Mucosa of stomach (tissue), 1 donor: ENCODE data around the gene SOBP.
A peak's percentile ranks its signal among the peaks of the same experiment; 100 is the strongest.

ENCODE experiments used
- H3K27me3 ChIP-seq: one replicate; pipeline ENCODE4 v1.7.0; 2013; ENCODE audit warnings: mild to moderate bottlenecking, low read length; ENCODE audit not compliant: control insufficient read depth, insufficient read depth
- H3K36me3 ChIP-seq: one replicate; pipeline ENCODE4 v1.7.0; 2013; ENCODE audit warnings: low read length; ENCODE audit not compliant: control insufficient read depth, insufficient read depth
- H3K4me1 ChIP-seq: one replicate; pipeline ENCODE4 v1.7.0; 2013; ENCODE audit warnings: mild to moderate bottlenecking, low read length; ENCODE audit not compliant: control insufficient read depth, insufficient read depth
- H3K4me3 ChIP-seq: one replicate; pipeline ENCODE4 v1.7.0; 2013; ENCODE audit warnings: low read length
- H3K9ac ChIP-seq: one replicate; pipeline ENCODE4 v1.7.0; 2013; ENCODE audit warnings: mild to moderate bottlenecking, low read length, moderate library complexity
- H3K9me3 ChIP-seq: one replicate; pipeline ENCODE4 v1.7.0; 2013; ENCODE audit warnings: mild to moderate bottlenecking, low read length, moderate library complexity; ENCODE audit not compliant: control insufficient read depth
- donor health status: Pancreatic carcinoma.

SOBP gene

DNA sequence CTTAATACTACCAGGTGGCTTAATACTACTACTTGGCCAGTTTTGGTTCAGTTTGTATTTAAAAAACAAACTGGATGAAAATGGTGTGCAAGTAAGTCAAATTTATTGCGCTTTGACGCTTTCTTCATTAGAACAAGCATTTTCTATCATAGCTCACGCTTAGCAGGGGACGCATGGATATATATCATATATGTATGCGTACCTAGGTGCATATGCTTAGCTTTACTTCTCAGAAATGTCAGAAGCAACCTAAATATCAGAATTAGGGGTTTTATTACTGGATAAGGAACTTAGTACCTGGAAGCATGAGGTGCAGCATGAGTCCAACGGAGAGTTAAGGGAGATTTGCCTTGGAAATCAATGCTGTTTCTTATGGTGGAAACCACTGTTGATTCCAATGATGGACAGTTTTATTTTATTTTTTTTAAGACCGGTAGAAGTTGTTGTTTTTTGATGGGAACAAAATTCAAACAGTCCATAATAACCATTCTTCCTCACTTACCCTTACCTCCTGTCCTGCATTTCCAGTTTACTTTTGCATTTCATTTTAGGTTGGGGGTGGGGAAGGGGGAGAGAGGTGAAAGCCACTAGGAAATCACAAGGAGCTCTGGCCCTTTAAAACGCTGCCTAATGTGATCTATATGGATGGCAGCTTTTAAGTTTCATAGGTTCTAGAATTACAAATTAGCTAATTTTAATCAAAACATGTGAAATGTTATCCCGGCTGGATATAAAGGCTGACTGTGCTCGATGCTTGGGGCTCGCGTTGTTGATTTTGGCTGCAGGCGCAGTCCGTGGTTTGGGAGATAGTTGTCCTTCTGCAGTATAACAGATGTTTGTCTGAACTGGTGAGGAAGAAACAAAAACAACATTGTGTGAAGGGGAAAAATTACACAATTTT lies 2.1 kb downstream of the SOBP start:
- Histone ChIP-seq H3K4me3 (no peak overlapping the region), H3K9me3 (no peaks in the 10 kb centered on the region), H3K27me3 (peaks cover 42% of the 10 kb centered on the region), H3K9ac (peak overlapping the region; percentile 5), H3K4me1 (peaks cover 37% of the 10 kb centered on the region), H3K36me3 (no peaks in the 10 kb centered on the region)

GRCh38 chr6:107493158-107494057 lies 3.5 kb downstream of the SOBP start:
- Histone ChIP-seq H3K4me3 (no peak overlapping the region), H3K9me3 (no peaks in the 10 kb centered on the region), H3K27me3 (peaks cover 36% of the 10 kb centered on the region), H3K36me3 (no peaks in the 10 kb centered on the region), H3K4me1 (peaks cover 37% of the 10 kb centered on the region), H3K9ac (no peak overlapping the region)

GRCh38 chr6:107495196-107495643 lies 5.3 kb downstream of the SOBP start:
- Histone ChIP-seq H3K27me3 (peaks cover 24% of the 10 kb centered on the region), H3K4me1 (peaks cover 32% of the 10 kb centered on the region)

DNA sequence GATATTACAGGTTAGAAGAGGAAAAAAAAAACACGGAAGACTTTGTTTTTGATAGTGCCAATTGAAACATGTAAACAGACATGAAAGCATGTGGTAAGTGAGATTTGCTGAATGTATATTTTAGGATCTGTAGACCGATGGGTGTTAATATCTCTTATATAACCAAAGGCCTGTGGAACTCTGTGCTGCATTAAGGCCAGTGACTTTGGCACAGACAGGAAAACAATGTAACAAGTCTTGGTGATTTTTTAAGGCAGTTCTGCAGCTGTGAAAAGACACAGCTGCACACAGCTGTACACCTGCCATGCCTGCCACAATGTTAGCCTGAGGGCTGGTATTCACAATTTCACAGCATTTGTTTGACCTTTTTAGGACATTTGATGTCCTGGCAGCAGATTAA lies 6.1 kb downstream of the SOBP start:
- no peak overlapping the region for H3K9ac ChIP-seq
- H3K9me3 ChIP-seq: no peaks in the 10 kb centered on the region
- H3K4me1 ChIP-seq: peaks cover 32% of the 10 kb centered on the region
- H3K27me3 ChIP-seq: peaks cover 17% of the 10 kb centered on the region
- H3K4me3 ChIP-seq: no peak overlapping the region
- H3K36me3 ChIP-seq: no peaks in the 10 kb centered on the region

More at GRCh38 chr6:107495196-107495643, 5.3 kb downstream of the SOBP start:
- Histone ChIP-seq H3K4me3 (no peak overlapping the region), H3K9ac (peak overlapping the region; percentile 53), H3K36me3 (no peaks in the 10 kb centered on the region), H3K9me3 (no peaks in the 10 kb centered on the region)

DNA sequence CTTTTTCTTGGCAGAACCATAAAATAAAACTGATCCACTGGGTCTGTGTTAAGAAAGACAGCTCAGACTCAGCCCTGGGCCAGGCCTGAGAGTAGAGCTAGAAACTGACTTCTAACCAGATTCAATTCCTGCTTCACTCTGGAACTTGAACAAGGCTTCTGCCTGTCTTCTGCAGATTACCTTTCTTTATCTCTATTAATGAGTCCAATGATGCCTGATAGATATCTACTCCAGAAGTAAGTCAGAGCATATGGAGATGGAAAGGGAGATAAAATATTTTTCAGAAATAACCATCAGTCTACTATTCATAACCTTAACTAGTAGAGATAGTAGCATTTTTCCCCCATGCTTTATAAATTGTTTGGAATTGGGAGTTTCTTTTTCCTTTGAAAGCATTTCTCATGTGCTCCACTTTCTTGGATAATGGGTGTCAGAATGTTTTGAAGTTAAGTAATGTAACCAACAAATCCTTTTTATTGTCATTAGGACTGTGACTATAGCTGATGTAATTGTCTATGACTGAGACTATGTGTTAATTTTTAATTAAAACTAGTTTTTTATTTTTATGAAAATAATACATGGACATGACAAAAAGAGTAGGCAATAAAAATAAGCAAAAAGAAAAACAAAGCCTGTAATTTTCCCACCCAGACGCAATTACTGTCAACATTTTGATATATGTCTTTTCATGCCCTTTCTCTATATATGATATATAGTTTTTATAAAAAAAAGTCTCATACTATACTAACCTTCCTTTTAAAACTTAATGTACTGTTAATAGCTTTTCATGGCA lies 7.2 kb downstream of the SOBP start:
- Histone ChIP-seq H3K9me3 (no peaks in the 10 kb centered on the region), H3K4me3 (no peak overlapping the region), H3K4me1 (peaks cover 32% of the 10 kb centered on the region), H3K9ac (no peak overlapping the region), H3K36me3 (no peaks in the 10 kb centered on the region), H3K27me3 (peaks cover 6% of the 10 kb centered on the region)

GRCh38 chr6:107504270-107505026 lies 14.5 kb downstream of the SOBP start:
- no peaks in the 10 kb centered on the region for H3K9me3 ChIP-seq
- H3K4me3 ChIP-seq: no peak overlapping the region
- H3K9ac ChIP-seq: no peak overlapping the region
- peaks cover 3% of the 10 kb centered on the region for H3K4me1 ChIP-seq
- no peaks in the 10 kb centered on the region for H3K36me3 ChIP-seq
- no peaks in the 10 kb centered on the region for H3K27me3 ChIP-seq

DNA sequence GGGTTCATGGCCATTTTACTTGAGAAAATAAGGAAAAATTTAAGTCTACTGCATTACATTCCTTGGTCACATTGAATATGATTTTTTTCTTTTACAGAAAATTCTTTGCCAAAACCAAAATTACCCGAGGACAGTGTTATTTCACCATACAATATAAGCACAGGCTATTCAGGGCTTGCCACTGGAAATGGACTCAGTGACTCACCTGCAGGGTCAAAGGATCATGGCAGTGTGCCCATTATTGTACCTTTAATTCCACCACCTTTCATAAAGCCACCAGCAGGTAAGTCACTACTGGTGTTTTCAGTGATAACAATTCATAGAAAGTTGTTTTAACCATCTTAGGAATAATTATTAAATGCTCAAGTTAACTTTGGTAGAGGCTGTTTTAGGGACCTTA lies 16.2 kb downstream of the SOBP start:
- H3K9me3 ChIP-seq: no peaks in the 10 kb centered on the region

GRCh38 chr6:107509506-107509905 lies 19.6 kb downstream of the SOBP start:
- no peaks in the 10 kb centered on the region for H3K27me3 ChIP-seq
- H3K9ac ChIP-seq: no peak overlapping the region
- H3K4me3 ChIP-seq: no peak overlapping the region
- H3K9me3 ChIP-seq: no peaks in the 10 kb centered on the region
- peaks cover 3% of the 10 kb centered on the region for H3K4me1 ChIP-seq
- no peaks in the 10 kb centered on the region for H3K36me3 ChIP-seq

More for the DNA sequence above, 16.2 kb downstream of the SOBP start:
- H3K4me3 ChIP-seq: no peak overlapping the region
- no peak overlapping the region for H3K9ac ChIP-seq
- no peaks in the 10 kb centered on the region for H3K36me3 ChIP-seq
- H3K4me1 ChIP-seq: peaks cover 3% of the 10 kb centered on the region
- H3K27me3 ChIP-seq: no peaks in the 10 kb centered on the region

DNA sequence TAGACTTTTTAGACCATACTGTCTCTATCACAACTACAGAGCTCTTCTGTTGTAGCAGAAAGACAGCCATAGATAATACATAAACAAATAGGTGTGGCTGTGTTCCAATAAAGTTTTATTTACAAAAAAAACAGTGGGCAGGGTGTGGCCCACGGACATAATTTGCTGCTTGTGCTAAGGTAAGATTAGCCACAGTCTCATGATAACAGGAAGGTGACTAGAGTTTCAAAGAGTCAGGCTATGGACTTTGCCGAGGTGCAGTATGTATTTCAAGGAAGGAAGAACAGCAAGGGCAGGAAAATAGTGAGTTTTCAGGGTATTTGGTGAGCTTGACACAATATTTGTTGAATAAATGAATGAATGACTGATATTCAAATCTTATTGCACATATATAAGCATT lies 20.2 kb downstream of the SOBP start:
- Histone ChIP-seq H3K9ac (no peak overlapping the region), H3K36me3 (no peaks in the 10 kb centered on the region), H3K27me3 (no peaks in the 10 kb centered on the region), H3K4me3 (no peak overlapping the region), H3K9me3 (no peaks in the 10 kb centered on the region), H3K4me1 (peaks cover 3% of the 10 kb centered on the region)

- Histone ChIP-seq H3K36me3 (no peaks in the 10 kb centered on the region), H3K4me3 (no peak overlapping the region), H3K27me3 (no peaks in the 10 kb centered on the region)
These were observed 21.6 kb downstream of the SOBP start for GRCh38 chr6:107511511-107511993.

GRCh38 chr6:107513214-107513613 lies 23.3 kb downstream of the SOBP start:
- H3K27me3 ChIP-seq: no peaks in the 10 kb centered on the region
- no peaks in the 10 kb centered on the region for H3K4me1 ChIP-seq
- H3K36me3 ChIP-seq: no peaks in the 10 kb centered on the region
- H3K9me3 ChIP-seq: no peaks in the 10 kb centered on the region
- no peak overlapping the region for H3K4me3 ChIP-seq
- no peak overlapping the region for H3K9ac ChIP-seq

More at GRCh38 chr6:107511511-107511993, 21.6 kb downstream of the SOBP start:
- Histone ChIP-seq H3K4me1 (no peaks in the 10 kb centered on the region), H3K9me3 (no peaks in the 10 kb centered on the region), H3K9ac (no peak overlapping the region)
